Measurements from ENCODE around the gene KHDC4.

- TF ChIP-seq, protein P1, sequence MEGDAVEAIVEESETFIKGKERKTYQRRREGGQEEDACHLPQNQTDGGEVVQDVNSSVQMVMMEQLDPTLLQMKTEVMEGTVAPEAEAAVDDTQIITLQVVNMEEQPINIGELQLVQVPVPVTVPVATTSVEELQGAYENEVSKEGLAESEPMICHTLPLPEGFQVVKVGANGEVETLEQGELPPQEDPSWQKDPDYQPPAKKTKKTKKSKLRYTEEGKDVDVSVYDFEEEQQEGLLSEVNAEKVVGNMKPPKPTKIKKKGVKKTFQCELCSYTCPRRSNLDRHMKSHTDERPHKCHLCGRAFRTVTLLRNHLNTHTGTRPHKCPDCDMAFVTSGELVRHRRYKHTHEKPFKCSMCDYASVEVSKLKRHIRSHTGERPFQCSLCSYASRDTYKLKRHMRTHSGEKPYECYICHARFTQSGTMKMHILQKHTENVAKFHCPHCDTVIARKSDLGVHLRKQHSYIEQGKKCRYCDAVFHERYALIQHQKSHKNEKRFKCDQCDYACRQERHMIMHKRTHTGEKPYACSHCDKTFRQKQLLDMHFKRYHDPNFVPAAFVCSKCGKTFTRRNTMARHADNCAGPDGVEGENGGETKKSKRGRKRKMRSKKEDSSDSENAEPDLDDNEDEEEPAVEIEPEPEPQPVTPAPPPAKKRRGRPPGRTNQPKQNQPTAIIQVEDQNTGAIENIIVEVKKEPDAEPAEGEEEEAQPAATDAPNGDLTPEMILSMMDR (IDR thresholded peaks at IDR 0.05), result no peak
- TF ChIP-seq POLR2A (IDR thresholded peaks at IDR 0.05) (no peak), POLR2AphosphoS5 (IDR thresholded peaks at IDR 0.05; ENCODE audit: insufficient read depth in 1 of 2, low read depth in 1 of 2) (no peak)
These were observed 850 bp upstream of the KHDC4 start for GRCh38 chr1:155934936-155935590.

Measured in vagina (tissue), 2 donors.